Liver (tissue), 9 donors: ENCODE data around the gene HIVEP3. TPM values are rescaled to one million over a fixed set of nuclear protein-coding genes. Genes with fewer than 3 reads are reported as not detected.

Experiments used
- DNase-seq: peaks from one replicate; pipeline ENCODE4 v3.0.0-alpha.2; 2017; ENCODE audit warnings: low spot score
- H3K27ac ChIP-seq, 2 donors: one replicate each; pipeline ENCODE4 v1.7.0; 2013; ENCODE audit warnings: inconsistent platforms in 2 of 2, low read length in 2 of 2, control low read depth in 1 of 2, low read depth in 1 of 2, mild to moderate bottlenecking in 1 of 2
- H3K27me3 ChIP-seq, 4 donors: one replicate each; pipeline versions ENCODE4 v1.6.1 to v1.7.0; 2013; ENCODE audit warnings: low read length in 3 of 4, inconsistent platforms in 1 of 4, mild to moderate bottlenecking in 1 of 4, moderate library complexity in 1 of 4; ENCODE audit not compliant: control insufficient read depth in 4 of 4, insufficient read depth in 4 of 4
- H3K36me3 ChIP-seq, 4 donors: one replicate each; pipeline versions ENCODE4 v1.6.1 to v1.7.0; 2013; ENCODE audit warnings: low read length in 3 of 4, mild to moderate bottlenecking in 3 of 4, low read depth in 1 of 4, moderate library complexity in 1 of 4; ENCODE audit not compliant: control insufficient read depth in 4 of 4, insufficient read depth in 3 of 4
- H3K4me1 ChIP-seq, 4 donors: one replicate each; pipeline versions ENCODE4 v1.6.1 to v1.7.0; 2013; ENCODE audit warnings: low read length in 3 of 4, mild to moderate bottlenecking in 3 of 4, moderate library complexity in 1 of 4; ENCODE audit not compliant: control insufficient read depth in 4 of 4, insufficient read depth in 4 of 4
- H3K4me3 ChIP-seq, 3 donors: one replicate each; pipeline versions ENCODE4 v1.6.1 to v1.7.0; 2013; ENCODE audit warnings: low read length in 3 of 3, control low read depth in 1 of 3, low read depth in 1 of 3, mild to moderate bottlenecking in 1 of 3
- H3K9ac ChIP-seq, 2 donors: one replicate each; pipeline ENCODE4 v1.7.0; 2013; ENCODE audit warnings: low read length in 2 of 2, mild to moderate bottlenecking in 2 of 2, moderate library complexity in 2 of 2, control low read depth in 1 of 2, low read depth in 1 of 2
- H3K9me3 ChIP-seq, 4 donors: one replicate each; pipeline versions ENCODE4 v1.6.1 to v1.7.0; 2013; ENCODE audit warnings: low read length in 3 of 4; ENCODE audit not compliant: control insufficient read depth in 4 of 4
- EGR1 ChIP-seq, 2 donors: IDR thresholded peaks; 2 replicates each; pipeline ENCODE4 v1.6.1; 2016 to 2018; ENCODE audit warnings: antibody characterized with exemption in 2 of 2, low read depth in 2 of 2
- FOXA1 ChIP-seq: IDR thresholded peaks from 2 replicates; pipeline ENCODE4 v1.6.1; 2016; ENCODE audit warnings: antibody characterized with exemption
- FOXA2 ChIP-seq: IDR thresholded peaks from 2 replicates; pipeline ENCODE4 v1.6.1; 2016; ENCODE audit warnings: antibody characterized with exemption
- GABPA ChIP-seq, 2 donors: IDR thresholded peaks in 1 of 2; conservative IDR thresholded peaks in 1 of 2; 2 replicates each; pipeline ENCODE4 v1.6.1; 2016; ENCODE audit warnings: antibody characterized with exemption in 2 of 2, mild to moderate bottlenecking in 1 of 2, moderate library complexity in 1 of 2
- HNF4A ChIP-seq, 2 donors: conservative IDR thresholded peaks; 2 replicates each; pipeline ENCODE4 v1.6.1; 2016; ENCODE audit warnings: antibody characterized with exemption in 2 of 2, mild to moderate bottlenecking in 2 of 2
- HNF4G ChIP-seq: IDR thresholded peaks from 2 replicates; pipeline ENCODE4 v1.6.1; 2016; ENCODE audit warnings: antibody characterized with exemption
- JUND ChIP-seq, 2 donors: IDR thresholded peaks; 2 replicates each; pipeline ENCODE4 v1.6.1; 2016; ENCODE audit warnings: antibody characterized with exemption in 2 of 2
- NR2F2 ChIP-seq: IDR thresholded peaks from 2 replicates; pipeline ENCODE4 v1.6.1; 2016; ENCODE audit warnings: antibody characterized with exemption
- RAD21 ChIP-seq, 2 donors: IDR thresholded peaks; 2 replicates each; pipeline ENCODE4 v1.6.1; 2016; ENCODE audit warnings: antibody characterized with exemption in 2 of 2, mild to moderate bottlenecking in 2 of 2
- RXRA ChIP-seq, 2 donors: IDR thresholded peaks; 2 replicates each; pipeline ENCODE4 v1.6.1; 2017 to 2018; ENCODE audit warnings: antibody characterized with exemption in 2 of 2, mild to moderate bottlenecking in 1 of 2
- SP1 ChIP-seq: IDR thresholded peaks from 2 replicates; pipeline ENCODE4 v1.6.1; 2018; ENCODE audit warnings: antibody characterized with exemption, mild to moderate bottlenecking
- TAF1 ChIP-seq: conservative IDR thresholded peaks from 2 replicates; pipeline ENCODE4 v1.6.1; 2016; ENCODE audit warnings: antibody characterized with exemption, mild to moderate bottlenecking
- YY1 ChIP-seq: IDR thresholded peaks from 2 replicates; pipeline ENCODE4 v1.6.1; 2016; ENCODE audit warnings: antibody characterized with exemption, mild to moderate bottlenecking
- WGBS: extraction: QIAGEN DNeasy Blood & Tissue Kit; methylation state at CpG from one replicate; pipeline ENCODE4 v1.1.7; 2013; 5-methylcytosine and 5-hydroxymethylcytosine counted together
- polyA plus RNA-seq, 2 donors: library from polyadenylated mRNA; stranded (reverse) in 1 of 2; unstranded in 1 of 2; fragments of 200-250 nt in 1 of 2; fragments of >200 nt in 1 of 2; fragmentation: Nextera tagmentation in 1 of 2; extraction: Ambion mirVana in 1 of 2; gene quantifications; one replicate each; pipeline versions ENCODE4 v1.2.1 to v1.2.3, GENCODE V29; 2013 to 2015
- total RNA-seq, 2 donors: library from RNA; depleted of rRNA; stranded (reverse); fragments of >200 nt; gene quantifications; one replicate each; pipeline ENCODE4 v1.2.3, GENCODE V29; 2014
- TF ChIP-seq, protein P1 (sequence below): IDR thresholded peaks from 2 replicates; pipeline ENCODE4 v1.6.1; 2016; ENCODE audit warnings: antibody characterized with exemption, mild to moderate bottlenecking
- TF ChIP-seq, protein P2 (sequence below): IDR thresholded peaks from 2 replicates; pipeline ENCODE4 v1.6.1; 2016; ENCODE audit warnings: antibody characterized with exemption
- TF ChIP-seq, protein P3 (sequence below): IDR thresholded peaks from 2 replicates; pipeline ENCODE4 v1.6.1; 2016; ENCODE audit warnings: antibody characterized with exemption
- TF ChIP-seq, protein P4 (sequence below): fragments of 150-350 bp; IDR thresholded peaks from 2 replicates; pipeline ENCODE4 v1.5.1; 2017; ENCODE audit warnings: improper control_type of control experiment, low read depth, low read length; ENCODE audit not compliant: missing input control
- TF ChIP-seq, protein P5 (sequence below): IDR thresholded peaks from 2 replicates; pipeline ENCODE4 v1.6.1; 2016; ENCODE audit warnings: antibody characterized with exemption
- donor health status: healthy.
- donor health status: healthy.
- donor health status: healthy.
- donor health status: healthy.
- donor health status: healthy.

Gene HIVEP3
- total and polyA plus RNA-seq, 4 donors: 0.93 to 1.6 (median 1.4) TPM

DNA sequence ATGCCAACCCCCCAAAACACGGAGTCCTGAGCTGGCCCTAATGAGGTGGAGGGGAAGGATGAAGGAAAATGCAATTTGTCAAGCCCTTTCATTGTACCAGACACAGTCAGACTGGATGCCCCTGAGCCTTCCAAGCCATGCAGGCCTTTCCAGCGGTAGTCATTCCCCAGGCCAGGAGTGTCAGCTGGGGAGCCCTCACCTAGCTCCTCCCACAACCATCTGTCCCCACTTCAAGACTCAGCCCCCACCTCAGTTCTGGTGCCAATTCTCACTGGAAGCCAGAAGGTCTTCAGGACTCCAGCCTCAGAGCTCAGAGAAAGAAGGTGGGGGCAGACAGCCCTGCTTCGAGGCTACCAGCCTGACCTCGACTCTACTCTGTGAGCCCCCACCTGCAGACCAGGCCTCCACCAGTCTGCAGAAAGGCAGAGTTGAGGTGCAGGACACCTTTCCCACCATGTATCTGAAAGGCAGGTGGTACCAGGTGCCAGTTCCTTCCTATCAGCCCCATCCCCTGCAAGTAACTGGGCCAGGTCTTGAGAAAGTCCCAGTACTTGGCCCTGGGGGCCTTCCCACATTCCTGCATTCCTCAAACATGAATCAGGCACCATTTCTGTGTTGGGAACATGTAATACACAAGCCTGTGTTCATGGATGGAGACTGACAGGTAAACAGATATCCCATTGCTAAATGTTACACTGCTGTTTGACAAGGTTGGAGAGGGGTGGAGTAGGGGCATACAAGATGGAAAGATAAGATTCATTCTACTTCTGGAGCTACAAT, 253.7 kb downstream of the HIVEP3 start (continued):
- TF ChIP-seq, protein P1, sequence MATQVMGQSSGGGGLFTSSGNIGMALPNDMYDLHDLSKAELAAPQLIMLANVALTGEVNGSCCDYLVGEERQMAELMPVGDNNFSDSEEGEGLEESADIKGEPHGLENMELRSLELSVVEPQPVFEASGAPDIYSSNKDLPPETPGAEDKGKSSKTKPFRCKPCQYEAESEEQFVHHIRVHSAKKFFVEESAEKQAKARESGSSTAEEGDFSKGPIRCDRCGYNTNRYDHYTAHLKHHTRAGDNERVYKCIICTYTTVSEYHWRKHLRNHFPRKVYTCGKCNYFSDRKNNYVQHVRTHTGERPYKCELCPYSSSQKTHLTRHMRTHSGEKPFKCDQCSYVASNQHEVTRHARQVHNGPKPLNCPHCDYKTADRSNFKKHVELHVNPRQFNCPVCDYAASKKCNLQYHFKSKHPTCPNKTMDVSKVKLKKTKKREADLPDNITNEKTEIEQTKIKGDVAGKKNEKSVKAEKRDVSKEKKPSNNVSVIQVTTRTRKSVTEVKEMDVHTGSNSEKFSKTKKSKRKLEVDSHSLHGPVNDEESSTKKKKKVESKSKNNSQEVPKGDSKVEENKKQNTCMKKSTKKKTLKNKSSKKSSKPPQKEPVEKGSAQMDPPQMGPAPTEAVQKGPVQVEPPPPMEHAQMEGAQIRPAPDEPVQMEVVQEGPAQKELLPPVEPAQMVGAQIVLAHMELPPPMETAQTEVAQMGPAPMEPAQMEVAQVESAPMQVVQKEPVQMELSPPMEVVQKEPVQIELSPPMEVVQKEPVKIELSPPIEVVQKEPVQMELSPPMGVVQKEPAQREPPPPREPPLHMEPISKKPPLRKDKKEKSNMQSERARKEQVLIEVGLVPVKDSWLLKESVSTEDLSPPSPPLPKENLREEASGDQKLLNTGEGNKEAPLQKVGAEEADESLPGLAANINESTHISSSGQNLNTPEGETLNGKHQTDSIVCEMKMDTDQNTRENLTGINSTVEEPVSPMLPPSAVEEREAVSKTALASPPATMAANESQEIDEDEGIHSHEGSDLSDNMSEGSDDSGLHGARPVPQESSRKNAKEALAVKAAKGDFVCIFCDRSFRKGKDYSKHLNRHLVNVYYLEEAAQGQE: no peak
- TF ChIP-seq HNF4A (conservative IDR thresholded peaks at IDR 0.05) (no peak), JUND (IDR thresholded peaks at IDR 0.05) (no peak), NR2F2 (no peak), HNF4G (no peak), FOXA1 (no peak), FOXA2 (no peak)
- TF ChIP-seq, protein P2, sequence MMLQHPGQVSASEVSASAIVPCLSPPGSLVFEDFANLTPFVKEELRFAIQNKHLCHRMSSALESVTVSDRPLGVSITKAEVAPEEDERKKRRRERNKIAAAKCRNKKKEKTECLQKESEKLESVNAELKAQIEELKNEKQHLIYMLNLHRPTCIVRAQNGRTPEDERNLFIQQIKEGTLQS: no peak

DNA sequence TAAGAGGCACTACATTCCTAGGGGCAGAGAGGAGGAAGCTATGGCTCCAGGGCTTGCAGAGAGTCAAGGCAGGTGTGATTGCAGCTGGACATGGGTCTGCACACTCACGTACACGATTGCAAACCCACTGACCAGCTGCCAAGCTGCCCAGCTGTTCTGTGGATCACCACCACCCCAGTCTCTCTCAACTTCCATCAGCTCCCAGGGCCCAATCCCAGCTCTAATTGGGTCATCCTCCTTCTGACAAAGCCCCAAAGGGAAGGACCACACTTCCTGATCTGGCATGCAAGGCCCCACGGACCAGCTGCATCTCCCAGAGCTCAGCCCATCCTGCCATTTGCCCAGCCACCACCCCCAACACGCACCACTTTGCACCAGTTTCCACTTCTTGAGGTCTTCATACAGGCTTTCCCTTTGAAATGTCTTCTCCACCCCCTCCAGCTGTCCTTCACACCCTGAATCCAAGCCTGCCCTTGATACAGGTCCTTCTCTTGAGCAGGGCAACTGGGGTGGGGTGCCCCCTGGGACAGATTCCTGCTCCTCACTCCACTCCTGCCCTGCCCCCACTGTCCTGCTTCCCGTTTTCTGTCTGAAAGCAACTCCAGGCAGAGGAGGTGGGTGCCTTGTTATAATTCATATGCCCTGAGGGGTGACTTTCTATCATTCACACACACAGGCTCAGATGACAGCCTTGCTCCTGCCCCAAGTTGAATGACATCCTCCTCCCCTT, 254.9 kb downstream of the HIVEP3 start:
- Histone ChIP-seq H3K27ac (no peak overlapping the region), H3K9me3 (no peaks in the 10 kb centered on the region), H3K4me1 (peaks cover 16 to 34% (median 24%) of the 10 kb centered on the region in 4 donors), H3K4me3 (no peak overlapping the region), H3K9ac (no peak overlapping the region), H3K36me3 (no peaks in the 10 kb centered on the region), H3K27me3 (no peaks in the 10 kb centered on the region)
- no peak for DNase-seq
- WGBS: 89% methylated on average over 5 of the region's 5 CpGs
- TF ChIP-seq, protein P1: no peak
- TF ChIP-seq FOXA1 (no peak), NR2F2 (no peak), EGR1 (IDR thresholded peaks at IDR 0.05; ENCODE audit: low read depth in 2 of 2) (no peak), YY1 (no peak), RAD21 (IDR thresholded peaks at IDR 0.05) (no peak), GABPA (IDR thresholded peaks at IDR 0.05 in 1 of 2, conservative IDR thresholded peaks at IDR 0.05 in 1 of 2) (no peak), JUND (IDR thresholded peaks at IDR 0.05) (no peak), TAF1 (no peak), FOXA2 (no peak), HNF4G (no peak), SP1 (no peak), HNF4A (conservative IDR thresholded peaks at IDR 0.05) (no peak), RXRA (IDR thresholded peaks at IDR 0.05) (no peak)
- TF ChIP-seq, protein P3, sequence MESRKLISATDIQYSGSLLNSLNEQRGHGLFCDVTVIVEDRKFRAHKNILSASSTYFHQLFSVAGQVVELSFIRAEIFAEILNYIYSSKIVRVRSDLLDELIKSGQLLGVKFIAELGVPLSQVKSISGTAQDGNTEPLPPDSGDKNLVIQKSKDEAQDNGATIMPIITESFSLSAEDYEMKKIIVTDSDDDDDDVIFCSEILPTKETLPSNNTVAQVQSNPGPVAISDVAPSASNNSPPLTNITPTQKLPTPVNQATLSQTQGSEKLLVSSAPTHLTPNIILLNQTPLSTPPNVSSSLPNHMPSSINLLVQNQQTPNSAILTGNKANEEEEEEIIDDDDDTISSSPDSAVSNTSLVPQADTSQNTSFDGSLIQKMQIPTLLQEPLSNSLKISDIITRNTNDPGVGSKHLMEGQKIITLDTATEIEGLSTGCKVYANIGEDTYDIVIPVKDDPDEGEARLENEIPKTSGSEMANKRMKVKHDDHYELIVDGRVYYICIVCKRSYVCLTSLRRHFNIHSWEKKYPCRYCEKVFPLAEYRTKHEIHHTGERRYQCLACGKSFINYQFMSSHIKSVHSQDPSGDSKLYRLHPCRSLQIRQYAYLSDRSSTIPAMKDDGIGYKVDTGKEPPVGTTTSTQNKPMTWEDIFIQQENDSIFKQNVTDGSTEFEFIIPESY: no peak
- TF ChIP-seq, protein P4, sequence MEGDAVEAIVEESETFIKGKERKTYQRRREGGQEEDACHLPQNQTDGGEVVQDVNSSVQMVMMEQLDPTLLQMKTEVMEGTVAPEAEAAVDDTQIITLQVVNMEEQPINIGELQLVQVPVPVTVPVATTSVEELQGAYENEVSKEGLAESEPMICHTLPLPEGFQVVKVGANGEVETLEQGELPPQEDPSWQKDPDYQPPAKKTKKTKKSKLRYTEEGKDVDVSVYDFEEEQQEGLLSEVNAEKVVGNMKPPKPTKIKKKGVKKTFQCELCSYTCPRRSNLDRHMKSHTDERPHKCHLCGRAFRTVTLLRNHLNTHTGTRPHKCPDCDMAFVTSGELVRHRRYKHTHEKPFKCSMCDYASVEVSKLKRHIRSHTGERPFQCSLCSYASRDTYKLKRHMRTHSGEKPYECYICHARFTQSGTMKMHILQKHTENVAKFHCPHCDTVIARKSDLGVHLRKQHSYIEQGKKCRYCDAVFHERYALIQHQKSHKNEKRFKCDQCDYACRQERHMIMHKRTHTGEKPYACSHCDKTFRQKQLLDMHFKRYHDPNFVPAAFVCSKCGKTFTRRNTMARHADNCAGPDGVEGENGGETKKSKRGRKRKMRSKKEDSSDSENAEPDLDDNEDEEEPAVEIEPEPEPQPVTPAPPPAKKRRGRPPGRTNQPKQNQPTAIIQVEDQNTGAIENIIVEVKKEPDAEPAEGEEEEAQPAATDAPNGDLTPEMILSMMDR: no peak
- TF ChIP-seq, protein P2: no peak
- TF ChIP-seq, protein P5, sequence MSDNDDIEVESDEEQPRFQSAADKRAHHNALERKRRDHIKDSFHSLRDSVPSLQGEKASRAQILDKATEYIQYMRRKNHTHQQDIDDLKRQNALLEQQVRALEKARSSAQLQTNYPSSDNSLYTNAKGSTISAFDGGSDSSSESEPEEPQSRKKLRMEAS: no peak
